T1000 (cell line): Measurements from ENCODE around the gene CCDC27.

Experiments used
- DNase-seq: peaks from one replicate; lab custom pipeline; 2025; ENCODE audit warnings: mixed read lengths; lab: John Stamatoyannopoulos, UW

The CCDC27 gene

GRCh38 chr1:3752400-3752945 is at the start of gene CCDC27:
Gene CCDC27 (plus strand): TSS chr1:3752450. CDS start chr1:3752482, 32 bp downstream.
- DNase-seq, result no peak

- no peak for DNase-seq
Measured at GRCh38 chr1:3702528-3702927, 49.7 kb upstream of the CCDC27 start.

DNA sequence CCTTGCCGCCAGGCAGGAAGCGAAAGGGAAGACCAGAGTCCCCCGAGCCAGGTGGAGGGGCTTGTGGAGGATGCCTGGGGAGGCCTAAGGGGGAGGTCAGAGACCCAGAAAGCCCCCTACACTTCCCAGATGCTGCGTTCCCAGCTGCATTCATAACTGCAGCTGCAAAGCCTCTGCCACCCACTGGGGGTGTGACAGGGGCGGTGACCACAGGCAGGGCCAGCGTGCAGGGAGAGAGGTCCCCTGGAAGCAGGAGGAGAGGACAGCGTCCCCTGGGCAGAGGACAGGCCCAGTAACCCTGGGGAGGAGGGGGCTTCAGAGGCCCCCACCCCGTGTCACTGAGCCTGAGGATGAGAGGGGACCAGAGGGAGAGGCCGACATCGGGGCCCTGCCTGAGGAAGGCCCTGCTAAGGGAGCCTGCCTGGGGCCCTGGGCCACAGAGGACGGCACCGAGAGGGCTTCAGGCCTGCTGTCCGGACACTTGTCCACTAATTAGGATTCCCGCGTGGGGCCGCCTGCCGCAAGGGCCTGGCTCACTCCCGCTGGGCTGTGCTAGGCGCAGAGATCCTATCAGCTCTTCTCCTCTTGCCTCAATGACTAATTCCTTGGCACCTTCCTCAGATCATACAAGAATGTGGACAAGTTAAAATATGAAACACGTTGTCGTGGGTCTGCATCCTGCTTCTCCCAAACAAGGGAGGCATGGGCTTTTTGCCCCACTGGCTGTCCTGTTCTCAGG is 49.1 kb upstream of the CCDC27 start:
- DNase-seq, result no peak

DNA sequence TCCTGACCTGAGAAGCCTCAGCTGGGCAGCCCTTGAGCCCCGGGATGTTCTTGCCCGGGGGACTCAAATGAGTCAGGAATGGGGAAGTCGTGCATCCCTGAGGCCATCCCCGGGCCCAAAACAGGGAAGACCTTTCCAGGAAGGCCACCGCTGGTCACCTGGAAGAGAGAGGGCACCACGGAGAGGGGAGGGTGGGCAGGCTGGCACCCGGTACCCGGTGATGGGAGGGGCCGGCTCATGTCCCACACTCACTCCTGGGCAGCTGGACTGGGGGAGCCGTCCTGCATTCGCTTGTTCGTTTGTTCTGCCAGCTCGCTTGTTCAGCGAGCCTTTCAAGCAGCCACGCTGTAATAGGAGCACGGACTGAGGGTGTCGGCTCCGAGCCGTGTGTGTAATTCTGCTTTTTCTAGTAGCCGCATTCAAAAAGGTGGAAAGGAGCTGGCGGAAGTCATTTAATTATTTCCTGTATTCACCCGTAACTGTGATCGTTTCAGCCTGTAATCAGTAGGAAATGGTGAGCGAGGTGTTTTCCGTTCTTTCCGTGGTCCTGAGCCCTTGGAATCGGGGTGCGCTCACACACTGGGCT is 48.4 kb upstream of the CCDC27 start:
- no peak for DNase-seq

DNA sequence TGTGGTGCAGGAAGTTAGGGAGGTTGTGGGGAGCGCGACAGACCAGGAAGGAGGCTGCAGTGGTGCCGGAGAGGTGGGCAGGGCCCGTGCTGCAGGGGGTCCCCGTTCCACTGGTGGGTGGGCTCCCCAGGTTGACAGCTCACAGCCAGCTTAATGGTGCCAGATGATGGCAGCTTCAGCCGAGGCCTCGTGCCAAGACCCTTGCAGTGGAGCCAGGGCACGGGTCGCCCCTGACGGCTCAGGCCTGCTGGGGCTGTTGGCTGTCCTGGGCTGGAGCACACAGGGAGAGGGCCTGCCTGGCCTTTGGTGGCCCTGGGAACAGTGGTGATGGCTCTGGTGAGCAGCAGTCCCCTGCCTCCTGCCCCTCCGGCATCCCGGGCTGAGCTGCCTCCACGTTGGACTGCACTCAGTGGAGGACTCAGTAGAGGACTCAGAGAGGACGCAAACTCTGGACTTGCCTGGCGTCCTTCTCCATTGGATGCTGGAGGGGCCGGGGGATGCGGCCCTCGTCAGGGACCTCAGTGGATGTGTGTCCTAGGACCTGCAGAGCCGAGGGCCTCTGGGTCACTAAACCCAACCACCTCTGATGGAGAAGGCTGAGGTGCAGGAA is 46.8 kb upstream of the CCDC27 start:
- no peak for DNase-seq

GRCh38 chr1:3706651-3707297 is 45.5 kb upstream of the CCDC27 start:
- no peak for DNase-seq

DNA sequence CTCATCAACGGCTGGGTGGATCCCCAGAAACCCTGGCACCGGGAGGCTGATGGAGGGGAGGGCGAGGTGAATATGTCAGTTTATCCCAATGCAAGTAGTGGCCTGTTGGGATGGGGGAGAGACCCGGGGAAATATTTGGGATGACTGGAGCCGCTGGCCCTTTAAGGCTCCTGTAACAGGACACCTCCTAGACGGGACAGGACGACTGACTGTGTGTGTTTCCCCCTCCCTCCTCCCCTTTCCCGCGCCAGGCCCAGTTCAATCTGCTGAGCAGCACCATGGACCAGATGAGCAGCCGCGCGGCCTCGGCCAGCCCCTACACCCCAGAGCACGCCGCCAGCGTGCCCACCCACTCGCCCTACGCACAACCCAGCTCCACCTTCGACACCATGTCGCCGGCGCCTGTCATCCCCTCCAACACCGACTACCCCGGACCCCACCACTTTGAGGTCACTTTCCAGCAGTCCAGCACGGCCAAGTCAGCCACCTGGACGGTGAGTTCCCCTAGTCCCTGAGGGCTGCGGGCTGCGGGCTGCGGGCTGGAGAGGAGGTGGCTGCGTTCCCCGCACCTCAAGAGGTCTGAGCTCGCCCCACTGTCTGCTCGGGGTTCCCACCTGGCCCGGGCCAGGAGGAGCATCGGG is 44.8 kb upstream of the CCDC27 start:
- no peak for DNase-seq

GRCh38 chr1:3707939-3708328 is 44.3 kb upstream of the CCDC27 start:
- DNase-seq, result no peak

DNA sequence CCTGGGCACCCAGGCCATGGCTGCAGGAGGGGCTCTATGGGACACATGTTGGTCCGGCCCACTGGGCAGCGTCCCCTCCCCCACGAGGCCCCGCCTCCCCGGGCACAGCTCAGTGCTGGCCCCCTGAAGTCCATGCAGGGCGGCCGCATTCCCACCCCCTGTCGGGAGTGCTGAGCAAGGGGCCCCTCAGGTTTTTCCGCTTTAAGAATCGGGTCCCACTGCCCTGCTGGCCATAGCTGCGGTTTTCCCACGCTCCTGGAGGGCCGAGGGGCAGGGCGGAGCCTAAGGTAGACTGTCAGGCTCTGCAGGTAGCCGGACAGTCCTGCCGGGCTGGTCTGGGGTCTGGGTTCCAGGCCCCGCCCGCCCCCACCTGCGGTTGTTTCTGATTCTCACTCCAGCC is 43.5 kb upstream of the CCDC27 start:
- no peak for DNase-seq

- DNase-seq, result no peak
Measured at GRCh38 chr1:3710251-3710650, 42.0 kb upstream of the CCDC27 start.

- DNase-seq, result no peak
Measured at GRCh38 chr1:3711381-3711779, 40.9 kb upstream of the CCDC27 start.

- DNase-seq, result no peak
Measured at GRCh38 chr1:3711780-3712451, 40.3 kb upstream of the CCDC27 start.

DNA sequence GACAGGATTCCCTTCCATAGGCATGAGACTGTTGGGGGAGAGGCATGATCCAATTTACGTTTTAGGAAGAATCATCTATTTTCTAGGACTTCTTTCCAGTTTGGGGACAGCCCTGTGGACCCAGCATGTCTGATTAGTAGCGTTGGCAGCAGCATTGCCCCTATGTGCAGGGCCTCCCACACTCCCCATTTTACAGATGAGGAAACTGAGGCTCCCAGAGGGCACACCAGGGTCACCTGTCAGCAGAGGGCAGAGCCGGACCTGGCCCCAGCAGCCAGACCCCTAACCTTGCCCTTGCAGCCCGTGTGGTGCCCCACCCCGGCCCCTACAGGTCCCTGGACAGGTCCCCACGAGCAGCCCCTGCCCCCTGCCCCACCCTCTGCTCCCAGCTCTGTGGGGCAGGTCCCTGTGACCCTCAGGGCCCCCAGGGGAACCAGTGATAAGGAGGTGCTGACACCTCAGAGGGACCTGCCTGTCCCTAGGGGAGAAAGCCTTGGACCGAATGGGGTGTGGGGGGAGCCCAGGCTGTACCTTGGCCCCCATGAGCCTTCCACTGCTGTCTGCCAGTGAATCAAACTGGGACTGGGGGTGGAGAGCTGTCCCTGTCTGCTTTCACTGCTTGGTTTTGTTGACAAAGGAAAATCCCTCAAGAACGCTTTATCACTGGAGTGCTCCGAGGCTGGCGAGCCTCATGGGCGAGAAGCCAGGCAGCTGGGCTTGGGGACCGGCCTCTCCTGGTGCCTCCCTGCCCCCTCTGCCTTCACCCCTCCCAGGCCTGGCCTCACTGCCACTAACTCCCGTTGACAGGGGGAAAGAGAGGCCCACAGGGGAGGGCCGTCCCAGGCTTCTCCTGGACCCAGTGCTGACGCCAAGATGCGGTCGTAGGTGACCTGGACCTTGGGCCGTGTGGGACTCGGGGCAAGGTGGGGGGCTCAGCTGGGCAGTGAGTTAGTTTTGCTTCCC is 39.4 kb upstream of the CCDC27 start:
- DNase-seq, result no peak

DNA sequence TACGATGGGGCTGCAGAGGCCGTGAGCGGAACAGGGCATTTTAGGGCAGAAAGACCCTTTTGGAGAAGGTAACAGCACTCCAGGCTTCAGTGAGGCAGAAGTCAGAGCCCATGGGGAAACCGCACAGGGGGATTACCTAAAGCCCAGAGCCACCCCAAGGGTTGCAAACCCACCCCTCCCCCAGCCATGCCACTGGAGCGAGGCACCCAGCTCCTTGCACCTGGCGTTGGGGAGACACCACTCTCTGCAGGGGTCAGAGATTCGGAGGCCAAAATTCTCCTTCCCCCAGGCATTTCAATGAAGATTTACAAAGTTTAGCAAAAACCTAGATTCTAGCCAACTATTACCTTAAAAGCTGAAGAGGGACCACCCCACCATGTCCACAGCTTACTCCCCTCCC is 38.4 kb upstream of the CCDC27 start:
- no peak for DNase-seq

GRCh38 chr1:3714284-3714741 is 37.9 kb upstream of the CCDC27 start:
- DNase-seq, result no peak

DNA sequence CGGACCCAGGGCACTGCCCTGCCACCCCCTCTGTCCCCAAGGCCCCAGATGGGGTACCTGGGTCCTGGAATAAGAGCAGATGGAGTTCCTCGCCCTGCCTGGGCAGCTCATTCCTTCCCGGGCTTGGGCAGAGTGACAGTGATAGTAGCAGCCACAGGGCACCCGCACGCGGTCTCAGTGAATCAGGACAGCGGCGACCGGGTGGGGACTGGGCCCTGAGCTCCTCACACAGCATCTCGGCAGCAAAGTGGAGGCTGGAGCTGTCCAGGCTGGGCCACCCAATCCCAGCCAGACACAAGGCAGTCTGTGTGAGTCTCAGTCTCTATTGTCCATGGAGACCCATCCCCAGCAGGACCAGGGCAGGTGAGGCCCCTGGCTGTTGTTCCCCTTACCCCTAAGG is 37.4 kb upstream of the CCDC27 start:
- no peak for DNase-seq

- DNase-seq, result no peak
Measured at GRCh38 chr1:3716351-3716750, 35.9 kb upstream of the CCDC27 start.

GRCh38 chr1:3717041-3717714 is 35.1 kb upstream of the CCDC27 start:
- DNase-seq, result no peak

- DNase-seq, result no peak
Measured at GRCh38 chr1:3717715-3718601, 34.3 kb upstream of the CCDC27 start.
